DLD1 (cell line): ENCODE results near the gene UNC119.
"Not testable (repeated sequence)": the region's sequence is repeated elsewhere in the genome, so short reads cannot be mapped to it uniquely, and the experiment has no call there.

ENCODE experiments used
- in situ Hi-C: cut with HindIII; loops from 2 replicates; pipeline ENCODE4 v1.10.0; 2017; ENCODE audit warnings: low sequenced_read_pairs

The UNC119 gene

DNA sequence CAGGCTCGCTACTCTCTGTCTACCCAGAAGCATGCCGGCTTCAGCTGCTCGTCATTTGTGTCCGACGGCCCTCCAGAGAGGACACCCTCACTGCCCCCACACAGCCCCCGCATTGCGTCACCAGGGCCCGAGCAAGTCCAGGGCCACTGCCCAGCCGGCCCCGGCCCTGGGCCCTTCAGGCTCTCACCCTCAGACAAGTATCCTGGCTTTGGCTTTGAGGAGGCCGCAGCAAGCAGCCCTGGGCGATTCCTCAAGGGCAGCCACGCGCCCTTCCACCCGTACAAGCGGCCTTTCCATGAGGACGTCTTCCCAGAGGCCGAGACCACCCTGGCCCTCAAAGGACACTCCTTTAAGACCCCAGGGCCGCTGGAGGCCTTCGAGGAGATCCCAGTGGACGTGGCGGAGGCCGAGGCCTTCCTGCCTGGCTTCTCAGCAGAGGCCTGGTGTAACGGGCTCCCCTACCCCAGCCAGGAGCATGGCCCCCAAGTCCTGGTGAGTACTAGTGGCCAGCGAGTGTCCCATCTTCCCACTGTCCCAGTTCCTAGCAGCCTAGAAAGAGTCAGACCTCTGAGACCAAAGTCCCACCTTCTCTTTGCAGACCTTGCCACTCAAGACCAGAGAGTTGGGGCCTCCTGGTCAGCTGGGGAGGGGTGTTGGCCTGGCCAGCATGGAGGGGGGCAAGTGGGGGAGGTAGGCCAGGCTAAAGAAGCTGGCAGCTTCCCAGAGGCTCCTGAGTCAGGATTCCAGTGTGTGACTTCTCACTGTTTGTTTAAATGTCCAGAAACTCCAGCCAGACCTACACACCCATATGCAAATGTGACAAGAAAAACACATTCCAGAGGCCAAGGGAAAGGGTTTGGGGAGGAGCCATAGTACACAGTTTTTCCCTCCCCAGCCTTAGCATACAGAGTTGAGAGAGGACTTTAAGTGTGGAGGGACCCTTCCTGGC is 27.7 kb downstream of the UNC119 start:
- in situ Hi-C loops: no loop called here

DNA sequence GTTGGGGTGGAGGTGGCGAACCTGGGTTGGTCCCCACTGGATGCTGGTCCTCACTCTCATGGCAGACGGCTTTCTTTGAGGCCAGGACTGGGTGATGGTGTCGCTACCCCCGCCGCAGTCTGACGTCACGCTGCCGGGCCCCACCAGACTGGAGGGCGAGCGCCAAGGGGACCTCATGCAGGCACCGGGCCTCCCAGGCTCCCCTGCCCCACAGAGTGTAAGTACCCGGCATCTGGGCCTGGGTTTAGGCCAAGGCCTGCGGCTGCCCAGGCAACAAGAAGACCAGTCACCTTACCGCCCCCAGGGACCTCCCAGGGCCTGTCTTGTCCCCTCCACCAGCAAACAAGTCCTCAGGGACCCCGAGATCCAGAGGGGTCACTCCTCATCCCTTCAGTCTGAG is 28.5 kb downstream of the UNC119 start:
- in situ Hi-C loops: no loop called here

DNA sequence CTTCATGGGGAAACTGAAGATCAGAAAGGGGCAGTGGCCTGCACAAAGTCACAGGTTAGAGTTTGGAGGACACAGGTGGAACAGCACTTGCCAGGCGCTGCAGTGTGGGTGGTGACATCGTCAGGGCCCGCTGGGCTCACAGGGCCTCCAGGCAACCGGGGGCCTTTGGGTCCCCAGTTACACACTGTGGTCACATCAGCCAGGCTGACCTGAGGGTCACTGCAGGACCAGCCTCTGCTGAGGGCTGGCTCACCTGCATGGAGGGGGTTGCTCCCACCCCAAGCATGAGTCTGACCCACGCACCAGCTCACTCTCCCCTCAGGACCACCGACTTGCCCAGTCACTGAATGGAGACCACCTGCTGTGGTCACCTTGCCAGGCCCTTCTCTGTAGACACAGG is 29.2 kb downstream of the UNC119 start:
- in situ Hi-C loops: no loop called here

DNA sequence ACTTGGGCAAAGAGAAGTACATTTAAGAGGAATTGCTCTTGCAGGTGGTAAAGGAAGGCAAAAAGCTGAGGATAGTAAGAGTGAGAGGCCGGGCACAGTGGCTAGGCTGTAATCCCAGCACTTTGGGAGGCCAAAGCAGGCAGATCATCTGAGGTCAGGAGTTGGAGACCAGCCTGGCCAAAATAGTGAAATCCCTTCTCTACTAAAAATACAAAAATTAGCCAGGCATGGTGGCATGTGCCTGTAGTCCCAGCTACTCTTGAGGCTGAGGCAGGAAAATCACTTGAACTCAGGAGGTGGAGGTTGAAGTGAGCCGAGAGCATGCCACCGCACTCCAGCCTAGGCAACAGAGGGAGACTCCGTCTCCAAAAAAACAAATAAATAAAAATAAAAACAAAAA is 30.1 kb downstream of the UNC119 start:
- in situ Hi-C loops: not testable (repeated sequence)

DNA sequence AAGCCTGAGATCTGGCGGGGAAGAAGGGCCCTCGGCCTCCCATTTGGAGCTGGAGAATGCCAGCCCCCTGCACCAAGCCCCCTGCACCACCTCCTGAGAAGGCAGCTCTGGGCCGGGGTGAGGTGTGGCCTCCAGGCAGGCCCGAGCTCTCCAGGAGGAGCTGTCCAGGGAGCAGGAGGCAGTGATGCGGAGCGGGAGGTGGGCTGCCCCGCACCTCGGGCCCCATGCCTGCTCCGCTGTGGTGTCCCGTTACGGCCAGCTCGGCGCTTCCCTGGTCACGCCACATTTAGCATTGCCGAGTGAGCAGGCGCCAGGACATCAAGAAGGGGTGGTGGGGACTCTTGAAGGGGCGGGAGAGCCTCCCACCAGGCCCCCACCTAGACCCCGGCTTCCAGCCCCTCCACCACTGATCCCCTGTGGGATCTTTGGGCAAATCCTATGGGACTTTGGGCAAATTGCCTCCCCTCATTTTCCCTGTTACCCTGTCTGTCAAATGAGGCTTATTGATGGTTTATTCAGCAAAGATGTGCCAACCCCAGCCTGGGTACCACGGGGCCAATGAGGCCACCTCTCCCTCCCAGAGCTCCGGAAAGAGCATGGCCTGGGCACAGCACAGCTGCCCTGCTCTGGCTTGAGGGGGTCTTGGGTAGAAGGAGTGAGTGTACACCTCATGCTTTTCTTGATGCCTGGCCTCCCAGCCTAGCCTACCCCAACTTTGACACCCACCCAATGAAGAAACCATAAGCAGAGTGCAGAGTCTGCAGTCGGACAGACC is 30.9 kb downstream of the UNC119 start:
- in situ Hi-C loops: no loop called here

DNA sequence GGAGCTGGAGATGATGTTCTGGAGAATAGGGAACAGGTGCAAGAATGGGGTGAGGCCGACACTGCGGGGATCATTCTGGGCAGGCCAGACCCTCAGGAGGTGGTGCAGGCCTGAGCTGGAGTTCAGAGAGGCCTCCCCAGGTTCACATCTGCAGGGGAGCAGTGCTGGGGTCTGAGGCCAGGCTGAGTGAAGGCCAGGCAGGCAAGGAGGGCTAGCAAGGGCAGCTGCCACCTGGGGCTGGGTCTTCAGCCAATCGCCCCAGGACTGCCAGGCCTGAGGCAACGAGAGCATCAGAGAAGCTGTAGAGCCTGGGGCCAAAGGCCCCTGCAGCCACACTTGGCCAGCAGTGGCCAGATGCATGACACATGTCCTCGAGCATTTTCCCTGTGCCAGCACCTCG is 31.7 kb downstream of the UNC119 start:
- in situ Hi-C loops: no loop called here

DNA sequence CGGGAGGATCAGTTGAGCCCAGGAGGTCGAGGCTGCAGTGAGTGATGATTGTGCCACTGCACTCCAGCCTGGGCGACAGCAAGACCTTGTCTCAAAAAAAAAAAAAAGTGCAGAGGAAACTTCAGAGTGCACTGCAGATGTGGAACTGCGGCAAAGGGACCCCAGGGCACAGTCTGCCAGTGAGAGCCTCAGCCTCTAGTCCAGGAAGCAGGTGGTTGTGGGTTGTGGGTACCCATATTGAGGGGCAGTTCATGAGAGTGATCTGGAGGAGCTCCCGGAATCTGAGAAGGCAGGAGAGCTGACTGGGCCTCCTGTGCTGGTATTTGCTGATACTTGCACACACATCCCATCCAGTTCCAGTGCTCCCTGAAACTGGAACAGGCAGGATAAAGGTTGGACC is 33.2 kb downstream of the UNC119 start:
- in situ Hi-C loops: no loop called here

DNA sequence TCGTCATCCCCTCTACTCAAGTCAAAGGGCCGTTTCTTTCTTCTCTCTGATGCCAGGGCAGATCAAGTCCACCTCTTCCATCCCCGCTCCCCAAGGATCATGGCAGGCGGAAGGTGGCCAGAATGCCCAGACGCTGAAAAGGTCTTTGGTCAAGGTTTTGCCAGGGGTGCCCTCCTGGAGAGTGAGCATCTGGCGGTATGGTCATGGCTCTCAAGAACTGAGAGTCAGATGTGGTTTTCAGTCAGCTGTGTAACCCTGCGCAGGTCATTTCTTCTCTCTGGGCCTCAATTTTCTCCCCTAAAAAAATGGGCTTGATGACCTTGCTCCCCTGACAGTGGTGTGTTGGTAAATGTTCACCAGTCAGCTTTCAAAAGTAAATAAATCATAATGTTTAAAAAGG is 33.8 kb downstream of the UNC119 start:
- in situ Hi-C loops: no loop called here

DNA sequence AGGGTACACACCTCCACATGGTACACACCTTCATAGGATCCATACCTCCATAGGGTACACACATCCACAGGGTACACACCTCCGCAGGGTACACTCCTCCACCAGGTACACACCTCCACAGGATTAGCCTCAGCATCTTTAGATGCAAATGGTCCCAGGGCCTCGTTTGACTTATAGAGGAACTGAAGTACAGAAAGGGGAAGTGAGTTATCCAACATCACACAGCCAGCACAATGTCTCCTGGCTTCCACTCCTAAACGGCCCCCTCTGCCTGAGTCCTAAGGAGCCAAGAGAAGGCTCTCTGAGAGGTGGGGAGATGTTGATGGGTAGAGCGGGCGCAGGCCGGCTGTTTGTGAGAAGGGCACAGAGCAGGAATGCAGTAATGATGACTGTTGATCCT is 34.3 kb downstream of the UNC119 start:
- in situ Hi-C loops: no loop called here

DNA sequence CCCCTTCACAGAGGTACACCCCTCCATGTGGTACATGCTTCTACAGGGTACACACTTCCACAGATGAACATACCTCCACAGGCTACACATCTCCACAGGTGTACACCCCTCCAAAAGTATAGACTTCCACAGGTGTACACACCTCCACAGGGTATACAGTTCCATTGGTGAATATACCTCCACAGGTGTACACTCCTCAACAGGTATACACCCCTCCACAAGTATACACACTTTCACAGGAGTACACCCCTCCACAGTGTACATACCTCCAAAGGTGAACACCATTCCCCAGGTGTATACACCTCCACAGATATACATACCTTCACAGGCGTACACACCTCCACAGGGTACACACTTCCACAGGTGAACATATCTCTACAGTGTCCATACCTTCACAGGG is 36.9 kb downstream of the UNC119 start:
- in situ Hi-C loops: no loop called here

DNA sequence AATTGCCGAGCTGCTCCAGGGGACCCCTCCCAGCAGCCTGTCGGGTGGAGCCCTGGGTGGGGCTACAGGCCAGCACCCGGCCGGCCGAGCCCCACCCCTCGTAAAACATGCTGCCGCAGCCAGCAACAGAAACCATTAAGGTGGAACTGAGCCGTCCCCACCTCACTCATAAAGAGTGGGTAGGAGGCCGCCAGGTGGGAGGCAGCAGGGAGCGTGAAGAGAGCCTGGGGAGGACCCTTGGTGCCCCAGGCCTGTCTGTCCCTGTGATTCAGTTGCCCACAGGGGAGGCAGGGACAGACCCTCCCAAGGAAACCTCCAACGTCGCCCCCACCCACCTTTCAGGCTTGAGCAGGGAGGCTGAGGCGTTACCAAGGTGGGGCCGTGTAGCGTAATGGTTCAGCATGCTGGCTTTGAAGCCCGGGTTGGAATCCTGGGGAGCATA is 37.8 kb downstream of the UNC119 start:
- in situ Hi-C loops: no loop called here

DNA sequence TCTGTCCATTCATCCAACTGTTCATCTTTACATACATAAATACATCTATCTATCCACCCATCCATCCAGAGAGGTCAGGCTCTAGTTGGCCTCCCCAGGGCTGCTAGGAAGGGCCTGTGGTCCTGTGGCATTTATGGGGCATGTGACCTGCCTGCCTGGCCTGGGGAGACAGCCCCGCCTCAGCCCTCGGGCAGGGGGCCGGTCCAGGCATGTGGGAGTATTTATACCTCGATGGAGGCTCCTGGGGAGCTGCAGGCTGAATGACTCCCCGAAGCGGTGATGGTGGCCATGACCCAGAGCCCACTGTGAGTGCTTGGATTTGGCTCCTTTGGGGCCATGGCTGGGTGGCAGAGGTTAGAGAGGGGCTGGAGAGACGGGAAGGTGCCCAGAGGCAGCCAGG is 38.9 kb downstream of the UNC119 start:
- in situ Hi-C loops: no loop called here

DNA sequence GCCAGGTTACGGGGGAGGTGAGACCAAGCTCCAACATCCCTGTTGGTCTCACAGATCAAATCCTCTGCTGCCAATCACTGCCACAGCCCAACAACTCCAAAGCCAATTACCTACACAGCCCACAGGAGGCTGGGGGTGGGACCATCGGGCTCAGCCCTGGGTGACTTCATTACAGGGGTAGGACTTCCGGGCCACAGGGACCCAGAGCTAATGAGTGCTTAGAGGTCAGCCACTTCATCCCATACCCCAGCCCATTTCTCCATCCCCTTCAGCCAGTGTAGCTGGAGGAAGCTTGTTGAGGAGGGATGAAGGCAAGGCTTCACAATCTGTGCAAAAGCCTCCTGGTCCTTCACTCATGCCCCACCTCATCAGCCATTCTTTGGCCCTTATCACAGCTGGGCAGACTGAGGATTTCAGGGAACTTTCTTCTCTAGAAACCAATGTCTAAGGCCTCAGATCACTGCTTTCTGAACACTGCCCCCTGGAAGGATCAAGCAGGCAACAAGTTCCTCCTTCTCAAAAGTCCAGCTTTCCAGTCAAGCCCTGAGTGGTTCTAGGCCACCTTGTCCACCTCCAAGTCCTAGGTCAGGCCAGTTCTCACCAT is 40.5 kb downstream of the UNC119 start:
- in situ Hi-C loops: no loop called here

DNA sequence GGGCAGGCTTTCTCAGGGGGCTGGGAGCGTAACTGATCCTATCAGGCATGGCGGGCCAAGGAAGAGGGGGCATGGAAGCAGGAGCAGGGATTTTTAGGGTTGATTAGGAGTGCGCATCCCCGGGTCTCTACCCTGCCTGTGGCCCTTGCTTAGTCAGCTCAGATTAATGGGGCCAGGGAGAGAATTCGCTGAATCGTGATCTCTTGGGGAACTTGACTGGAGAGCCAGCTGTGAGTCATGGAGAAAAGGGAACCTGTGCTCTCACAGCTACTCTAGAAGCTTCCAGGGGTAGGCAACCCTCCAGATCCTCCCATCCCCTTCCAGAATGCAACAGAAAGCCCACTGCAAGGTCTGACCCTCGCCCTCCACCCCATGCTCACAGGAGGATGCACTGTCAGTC is 42.6 kb downstream of the UNC119 start:
- in situ Hi-C loops: no loop called here

DNA sequence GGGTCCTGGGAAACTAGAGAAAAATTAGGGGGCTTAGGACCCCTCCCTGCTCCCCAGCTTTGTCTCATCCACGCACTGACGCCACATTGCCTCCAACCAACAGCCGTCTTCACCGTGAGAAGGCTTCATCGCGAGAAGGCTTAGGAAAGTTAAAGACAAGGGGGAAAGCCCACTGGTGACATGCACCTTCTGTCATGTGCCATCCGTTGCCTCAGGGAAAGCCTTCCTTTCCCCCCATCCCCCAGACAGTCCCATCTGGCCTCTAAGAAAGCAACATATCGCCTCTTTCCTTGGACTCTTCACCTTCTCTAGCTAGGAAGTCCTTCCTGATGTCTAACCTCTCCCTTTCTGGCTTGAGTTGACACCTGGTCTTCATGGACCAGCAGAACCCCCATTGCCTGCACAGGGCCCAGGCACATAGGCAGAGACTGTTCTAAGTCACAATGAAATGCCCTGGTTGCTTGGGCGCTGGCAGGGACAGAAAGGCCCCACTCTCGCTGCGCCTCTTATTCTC is 44.2 kb downstream of the UNC119 start:
- in situ Hi-C loops: no loop called here

DNA sequence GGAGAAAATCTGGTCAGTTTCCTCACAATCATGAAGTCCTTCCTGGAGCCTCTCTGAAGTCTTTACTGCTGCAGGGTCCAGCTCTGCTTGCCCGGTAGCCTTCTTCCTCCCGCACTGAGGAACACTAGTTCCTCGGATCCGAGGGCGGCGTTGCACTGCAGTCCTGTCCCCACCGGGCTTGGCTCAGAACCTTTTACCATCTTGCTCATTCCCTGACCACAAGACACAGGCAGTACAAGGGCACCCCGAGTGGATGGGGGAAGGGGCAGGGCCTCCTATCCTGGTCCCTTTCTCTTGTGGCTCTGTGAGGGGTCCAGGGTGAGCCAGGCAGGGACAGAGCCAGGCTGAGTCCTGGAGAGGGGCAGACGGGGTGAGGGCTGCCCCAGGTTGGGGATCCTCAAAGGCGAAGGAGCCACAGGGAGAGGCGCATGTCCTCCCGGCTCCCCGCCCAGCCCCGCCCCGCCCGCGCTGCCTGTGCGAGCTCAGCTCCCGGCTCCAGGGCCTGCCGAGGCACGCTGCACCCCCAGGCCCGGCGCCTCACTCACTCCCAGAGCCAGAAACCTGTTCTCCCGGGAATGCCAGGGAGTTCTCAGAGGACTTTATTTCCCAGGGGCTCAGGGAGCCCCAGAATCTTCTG is 44.7 kb downstream of the UNC119 start:
- in situ Hi-C loops: no loop called here

DNA sequence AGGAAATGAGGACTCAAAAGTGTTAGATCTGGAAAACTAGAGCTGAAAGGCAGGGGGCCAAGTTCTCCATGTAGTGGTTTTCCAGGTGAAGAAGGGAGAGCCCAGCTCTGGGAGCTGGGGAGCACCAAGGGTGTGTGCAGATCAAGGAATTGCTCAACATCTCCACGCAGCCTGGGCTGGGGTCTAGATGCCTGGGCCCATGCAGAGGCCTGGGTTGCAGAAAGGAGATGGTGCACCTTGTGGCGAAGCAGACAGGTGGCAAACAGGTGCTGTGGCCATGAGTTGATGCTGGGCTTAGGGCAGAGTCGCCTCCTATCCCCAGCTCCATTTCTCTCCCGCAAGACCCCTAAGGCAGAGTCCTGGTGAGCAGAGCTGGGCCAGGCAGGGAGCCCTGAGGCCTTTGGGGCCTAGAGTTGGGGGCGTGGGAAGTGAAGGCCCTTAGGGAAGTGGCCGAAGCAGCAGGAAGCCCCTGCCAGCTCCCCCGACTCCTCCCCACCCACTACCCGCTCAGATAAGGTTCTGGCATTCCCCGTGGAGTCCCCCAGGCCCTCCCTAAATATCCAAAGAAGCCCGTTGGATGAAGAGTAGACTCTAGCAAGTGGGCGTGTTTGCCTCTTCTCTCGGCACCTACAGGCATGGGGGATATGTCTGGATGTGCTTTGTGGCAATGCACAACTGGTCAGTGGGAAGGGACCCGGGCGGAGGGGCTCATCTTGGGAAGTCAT is 45.5 kb downstream of the UNC119 start:
- in situ Hi-C loops: no loop called here

DNA sequence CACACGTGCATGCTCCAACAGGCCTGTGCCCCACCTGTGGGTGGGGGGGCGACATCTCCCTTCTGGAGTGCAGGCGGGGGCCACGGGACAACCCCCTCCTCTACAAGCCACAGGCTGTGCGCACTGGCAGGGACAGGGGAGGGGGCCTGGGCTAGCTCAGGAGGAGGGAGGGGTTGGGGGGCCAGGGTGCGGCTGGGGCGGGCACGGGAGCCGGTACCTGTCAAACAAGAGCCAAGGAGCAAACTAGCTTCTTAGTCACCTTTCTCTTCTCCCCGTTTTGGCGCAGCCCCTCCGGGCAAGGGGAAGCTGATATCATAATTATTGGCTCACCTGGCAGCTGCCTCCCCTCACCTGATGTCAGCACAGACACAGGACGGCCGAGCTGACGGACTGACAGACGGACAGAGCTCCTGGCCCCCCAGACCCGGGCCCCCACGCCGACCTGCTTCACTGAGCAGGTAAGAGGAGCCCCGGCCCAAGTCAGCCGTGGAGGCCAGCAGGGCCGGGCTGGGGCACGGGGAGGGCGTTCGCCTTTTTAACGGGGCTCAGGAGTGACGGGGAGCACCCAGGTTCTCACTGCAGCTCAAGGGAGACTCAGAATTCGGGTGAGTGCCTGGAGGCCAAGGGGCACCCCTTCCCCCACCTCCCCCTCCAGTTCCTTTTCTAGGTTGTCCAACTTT is 46.3 kb downstream of the UNC119 start, which contains the start of gene FOXN1:
TSS of gene FOXN1 (plus strand) at position 363 of the 680 bp plus-strand sequence. CDS start 17,622 bp downstream, outside the sequence.
- in situ Hi-C loops: no loop called here

DNA sequence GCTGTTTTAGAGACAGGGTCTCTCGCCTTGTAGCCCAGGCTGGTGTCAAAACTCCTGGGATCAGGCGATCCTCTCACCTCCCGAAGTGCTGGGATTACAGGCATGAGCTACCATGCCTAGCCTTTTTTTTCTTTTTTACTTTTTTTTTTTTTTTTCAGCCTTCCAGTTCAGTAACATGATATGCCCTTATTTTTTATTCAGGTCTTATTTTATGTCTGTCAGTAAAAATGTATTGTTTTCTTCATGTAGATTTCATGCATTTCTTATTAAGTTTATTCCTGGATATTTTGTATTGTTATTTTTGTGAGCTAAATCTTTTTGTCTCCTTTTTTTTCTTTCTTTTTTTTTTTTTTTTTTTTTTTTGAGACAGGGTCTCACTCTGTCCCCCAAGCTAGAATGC is 49.0 kb downstream of the UNC119 start:
- in situ Hi-C loops: no loop called here
